Daoy (cell line): ENCODE data around the gene BMERB1. TPM values are rescaled to one million over a fixed set of nuclear protein-coding genes. Genes with fewer than 3 reads are reported as not detected.
A peak's percentile ranks its signal among the peaks of the same experiment; 100 is the strongest.
"Not testable (repeated sequence)": the region's sequence is repeated elsewhere in the genome, so short reads cannot be mapped to it uniquely, and the experiment has no call there.

Experiments used
- DNase-seq: peaks from one replicate; pipeline ENCODE4 v3.0.0-alpha.2; 2015; ENCODE audit warnings: low read depth
- total RNA-seq: library from RNA; depleted of rRNA; stranded (reverse); fragments of >200 nt; shearing (Covaris generic); gene quantifications from 2 replicates; pipeline ENCODE4 v1.2.3, GENCODE V29; 2014; rRNA removed

BMERB1 gene
- total RNA-seq, result 56.1 and 64.1 TPM in 2 replicates

DNA sequence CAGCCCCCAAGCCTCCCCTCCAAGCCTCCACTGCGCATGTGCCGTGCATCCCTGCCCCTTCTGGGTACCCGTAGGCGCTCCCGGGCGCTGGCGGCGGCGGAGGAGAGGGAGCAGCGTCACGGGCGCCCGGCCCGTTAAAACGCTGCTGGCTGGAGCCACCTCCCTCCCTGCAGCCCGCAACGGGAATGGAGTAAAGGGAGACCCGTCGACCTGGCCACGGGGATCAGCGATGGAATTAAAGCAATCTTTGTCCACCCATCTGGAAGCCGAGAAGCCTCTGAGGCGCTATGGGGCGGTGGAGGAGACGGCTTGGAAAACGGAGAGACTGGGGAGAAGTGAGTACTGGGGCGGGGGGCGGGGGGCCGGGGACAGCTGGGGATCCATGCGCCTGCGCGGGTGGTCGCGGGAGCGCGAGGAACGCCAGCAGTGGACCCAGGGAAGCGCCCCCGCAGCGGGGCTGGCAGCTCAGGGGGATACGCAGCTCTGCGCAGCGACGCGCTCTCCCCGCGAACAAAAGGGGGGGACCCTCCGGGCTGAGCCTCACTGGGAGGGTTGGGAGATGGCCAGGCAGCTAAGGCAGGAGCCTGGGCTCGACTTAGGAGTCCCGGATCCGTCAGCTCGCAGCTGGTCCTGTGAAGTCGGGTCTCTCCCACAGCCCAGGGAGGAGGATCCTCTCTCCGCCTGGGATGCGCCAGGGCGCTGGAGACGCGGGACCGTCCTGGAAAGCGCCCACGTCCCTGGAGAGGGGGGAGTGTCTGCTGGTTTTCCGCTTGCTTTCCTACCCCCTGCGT lies at the start of gene BMERB1:
Gene BMERB1, plus strand, starts transcription at position 164 of the 791 bp plus-strand sequence. Its CDS starts 66 bp downstream, at position 230.
- peak; percentile 86 for DNase-seq

DNA sequence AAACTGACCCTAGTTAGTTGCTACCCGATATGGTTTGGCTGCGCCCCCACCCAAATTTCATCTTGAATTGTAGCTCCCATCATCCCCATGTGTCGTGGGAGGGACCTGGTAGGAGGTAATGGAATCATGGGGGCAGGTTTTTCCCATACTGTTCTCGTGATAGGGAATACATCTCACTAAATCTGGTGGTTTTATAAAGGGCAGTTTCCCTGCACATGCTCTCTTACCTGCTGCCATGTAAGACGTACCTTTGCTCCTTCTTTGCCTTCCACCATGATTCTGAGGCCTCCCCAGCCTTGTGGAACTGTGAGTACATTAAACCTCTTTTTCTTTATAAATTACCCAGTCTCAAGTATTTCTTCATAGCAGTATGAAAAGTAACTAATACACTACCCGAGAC lies 46.3 kb upstream of the BMERB1 start:
- not testable (repeated sequence) for DNase-seq

DNA sequence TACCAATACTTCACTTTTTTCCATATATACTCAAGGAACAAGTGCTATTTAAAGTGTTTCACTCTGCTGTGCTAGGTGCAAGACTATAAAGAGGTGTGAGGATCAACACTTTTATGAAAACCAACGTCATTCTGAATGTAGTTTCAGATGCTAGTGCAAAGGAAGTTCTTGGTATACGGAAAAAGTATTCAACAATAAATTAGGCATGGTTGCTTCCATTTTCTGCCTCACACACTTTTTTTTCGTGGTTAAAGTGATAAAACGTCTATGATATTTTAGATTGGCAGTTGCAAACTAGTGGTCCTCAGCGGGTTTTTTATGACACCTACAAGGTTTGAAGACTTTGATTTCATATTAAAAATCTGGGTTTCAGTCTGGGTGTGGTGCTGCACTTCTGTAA lies 44.5 kb upstream of the BMERB1 start:
- DNase-seq, result not testable (repeated sequence)

DNA sequence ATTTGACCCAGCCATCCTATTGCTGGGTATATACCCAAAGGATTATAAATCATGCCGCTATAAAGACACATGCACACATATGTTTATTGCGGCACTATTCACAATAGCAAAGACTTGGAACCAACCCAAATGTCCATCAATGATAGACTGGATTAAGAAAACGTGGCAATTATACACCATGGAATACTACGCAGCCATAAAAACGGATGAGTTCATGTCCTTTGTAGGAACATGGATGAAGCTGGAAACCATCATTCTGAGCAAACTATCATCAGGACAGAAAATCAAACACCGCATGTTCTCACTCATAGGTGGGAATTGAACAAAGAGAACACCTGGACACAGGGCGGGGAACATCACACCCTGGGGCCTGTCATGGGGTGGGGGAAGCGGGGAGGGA lies 41.4 kb upstream of the BMERB1 start:
- not testable (repeated sequence) for DNase-seq

DNA sequence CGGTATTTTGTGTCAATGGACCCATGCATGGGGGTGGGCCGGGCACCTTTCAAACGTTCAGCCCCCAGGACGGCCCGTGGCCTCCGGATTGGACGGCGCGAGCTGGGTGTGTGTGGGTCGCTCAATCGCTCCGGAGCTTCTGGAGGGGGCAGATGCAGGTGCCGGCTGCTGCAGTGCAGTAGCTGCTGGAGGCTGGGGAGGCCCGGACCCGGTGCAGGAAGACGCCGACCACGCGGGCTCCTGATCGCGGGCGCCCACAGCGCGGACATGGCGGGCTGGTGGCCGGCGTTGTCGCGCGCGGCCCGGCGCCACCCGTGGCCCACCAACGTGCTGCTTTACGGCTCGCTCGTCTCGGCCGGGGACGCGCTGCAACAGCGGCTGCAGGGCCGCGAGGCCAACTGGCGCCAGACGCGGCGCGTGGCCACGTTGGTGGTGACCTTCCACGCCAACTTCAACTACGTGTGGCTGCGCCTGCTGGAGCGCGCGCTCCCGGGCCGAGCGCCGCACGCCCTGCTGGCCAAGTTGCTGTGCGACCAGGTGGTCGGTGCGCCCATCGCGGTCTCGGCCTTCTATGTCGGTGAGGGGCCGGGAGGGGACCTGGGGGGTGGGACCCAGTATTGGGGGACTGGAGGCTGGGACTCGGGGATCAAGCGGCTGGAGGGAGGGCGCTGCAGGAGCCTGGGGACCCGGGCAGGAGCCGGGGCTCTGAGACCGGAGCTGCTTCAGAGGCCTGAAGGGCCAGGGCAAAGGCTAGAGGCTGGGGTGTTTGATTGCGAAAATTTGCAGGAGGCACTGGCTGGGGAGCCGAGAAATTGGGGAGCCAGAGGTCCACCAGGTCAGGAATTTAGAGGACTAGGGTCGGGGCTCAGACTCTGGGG lies 38.5 kb upstream of the BMERB1 start, which contains the start of gene MPV17L:
Gene MPV17L, plus strand, starts transcription at position 124 of the 878 bp plus-strand sequence. Its CDS starts 144 bp downstream, at position 268.
- DNase-seq, result peak; percentile 13

DNA sequence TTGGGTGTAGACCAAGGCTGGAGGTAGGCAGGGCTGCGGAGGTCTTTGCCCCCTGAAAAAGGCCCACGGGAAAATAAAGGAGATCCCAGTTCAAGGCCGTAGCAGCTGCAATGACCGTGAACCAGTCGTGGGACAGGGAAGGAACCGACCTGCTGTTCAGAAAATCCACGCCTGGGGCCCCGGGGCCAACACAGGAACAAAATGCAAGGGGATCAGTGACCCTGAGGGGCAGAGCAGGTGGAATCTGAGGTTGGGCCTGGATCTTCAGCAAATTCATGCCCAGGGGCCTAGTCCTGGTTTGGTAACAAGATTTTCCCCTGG lies 37.9 kb upstream of the BMERB1 start:
- DNase-seq, result not testable (repeated sequence)

DNA sequence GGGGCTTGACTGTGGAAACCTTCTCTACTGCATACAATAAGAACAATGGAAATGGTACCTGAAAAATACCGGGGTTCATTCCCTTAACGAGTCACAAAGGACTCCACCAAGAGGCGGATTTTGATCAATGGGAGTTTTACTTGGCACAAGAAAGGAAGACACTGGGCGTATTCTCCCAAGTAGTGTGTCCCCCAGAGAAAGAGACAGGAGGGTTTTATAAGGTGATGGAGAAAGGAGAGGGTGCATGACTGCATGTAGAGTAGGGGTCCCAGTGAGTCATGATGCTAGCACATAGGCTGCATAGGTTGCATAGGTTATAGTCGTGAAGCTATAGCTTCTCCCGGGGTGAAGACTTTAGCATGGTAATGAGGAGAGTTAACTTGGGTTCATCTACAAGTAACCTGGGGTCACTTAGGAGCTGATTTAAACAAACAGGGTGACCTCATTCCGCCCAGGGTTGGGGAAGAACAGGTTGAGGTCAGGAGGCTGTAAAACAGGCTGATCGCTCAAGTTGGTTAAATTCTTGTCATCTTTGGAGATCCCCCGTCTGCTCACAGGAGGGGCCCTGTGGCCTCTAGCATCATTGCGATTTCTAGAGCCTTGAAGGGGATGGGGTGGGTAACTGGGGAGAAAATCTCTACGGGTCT lies 37.3 kb upstream of the BMERB1 start:
- no peak for DNase-seq

DNA sequence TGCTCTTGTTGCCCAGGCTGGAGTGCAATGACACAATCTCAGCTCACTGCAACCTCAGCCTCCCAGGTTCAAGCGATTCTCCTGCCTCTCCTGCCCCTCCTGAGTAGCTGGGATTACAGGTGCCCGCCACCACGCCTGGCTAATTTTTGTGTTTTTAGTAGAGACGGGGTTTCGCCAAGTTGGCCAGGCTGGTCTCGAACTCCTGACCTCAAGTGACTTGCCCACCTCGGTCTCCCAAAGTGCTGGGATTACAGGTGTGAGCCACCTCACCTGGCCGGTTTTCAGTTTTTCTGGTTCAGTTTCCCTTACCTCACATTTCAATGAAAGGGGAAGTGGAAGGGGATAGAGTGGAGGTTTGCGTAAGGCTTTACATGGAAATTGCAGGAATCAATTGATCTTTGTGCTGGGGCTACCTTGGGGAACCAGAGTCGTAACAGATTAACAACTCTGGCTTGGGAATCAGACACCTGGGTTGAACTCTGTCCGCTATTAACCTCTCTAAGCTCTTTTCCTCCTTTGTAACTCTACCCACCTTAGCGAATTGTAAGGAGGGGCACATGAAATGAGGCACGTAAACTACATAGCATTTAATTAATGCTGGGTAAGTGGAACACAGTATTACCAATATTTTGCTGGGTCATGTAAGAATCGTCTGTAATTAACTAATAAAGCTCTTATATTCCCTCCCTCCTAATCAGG lies 35.6 kb upstream of the BMERB1 start:
- DNase-seq, result no peak

DNA sequence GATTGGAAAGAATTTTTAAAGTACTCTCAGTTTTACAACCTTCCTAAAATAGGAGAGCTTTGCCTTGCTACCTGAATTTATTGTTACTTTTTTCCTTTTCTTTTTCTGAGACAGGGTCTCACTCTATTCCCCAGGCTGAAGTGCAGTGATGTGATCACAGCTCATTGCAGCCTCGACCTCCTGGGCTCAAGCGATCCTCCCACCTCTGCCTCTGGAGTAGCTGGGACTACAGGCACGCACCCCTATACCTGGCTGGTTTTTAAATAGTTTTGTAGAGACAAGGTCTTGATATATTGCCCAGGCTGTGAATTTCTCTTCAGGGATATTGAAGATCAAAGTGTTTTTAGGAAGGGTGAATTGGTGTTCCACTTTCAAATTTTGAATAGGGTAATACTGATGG lies 35.1 kb upstream of the BMERB1 start:
- no peak for DNase-seq

DNA sequence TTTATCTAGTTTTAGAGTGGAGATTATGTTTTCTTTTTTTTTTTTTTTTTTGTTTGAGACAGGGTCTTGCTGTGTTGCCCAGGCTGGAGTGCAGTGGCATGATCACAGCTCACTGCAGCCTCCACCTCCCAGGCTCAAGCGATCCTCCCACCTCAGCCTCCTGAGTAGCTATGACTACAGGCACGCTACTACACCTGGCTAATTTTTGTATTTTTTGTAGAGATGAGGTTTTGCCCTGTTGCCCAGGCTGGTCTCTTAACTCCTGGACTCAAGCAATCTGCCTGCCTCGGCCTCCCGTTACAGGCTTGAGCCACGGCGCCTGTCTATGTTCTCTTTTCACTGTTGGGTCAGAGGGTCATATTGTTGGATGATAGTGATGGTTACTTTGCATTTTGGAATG lies 34.1 kb upstream of the BMERB1 start:
- DNase-seq, result not testable (repeated sequence)

DNA sequence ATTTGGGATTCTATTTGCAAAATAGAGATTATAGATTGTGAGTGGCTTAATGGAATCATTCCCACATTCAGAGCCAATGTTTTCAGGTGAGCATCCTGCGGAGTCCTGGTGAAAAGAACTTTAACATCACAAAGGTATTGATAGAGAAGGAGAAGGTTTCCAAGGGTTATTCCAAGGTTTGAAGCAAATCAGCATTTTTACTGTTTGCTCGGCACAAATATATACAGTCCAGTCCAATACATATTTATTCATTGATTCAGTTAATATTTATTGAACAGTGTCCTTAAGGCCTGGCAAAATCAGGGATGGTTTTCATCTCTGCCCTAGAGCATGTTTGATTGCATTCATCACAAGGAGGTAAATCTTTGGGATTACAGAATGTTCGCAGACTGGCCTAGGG lies 32.4 kb upstream of the BMERB1 start:
- DNase-seq, result no peak

DNA sequence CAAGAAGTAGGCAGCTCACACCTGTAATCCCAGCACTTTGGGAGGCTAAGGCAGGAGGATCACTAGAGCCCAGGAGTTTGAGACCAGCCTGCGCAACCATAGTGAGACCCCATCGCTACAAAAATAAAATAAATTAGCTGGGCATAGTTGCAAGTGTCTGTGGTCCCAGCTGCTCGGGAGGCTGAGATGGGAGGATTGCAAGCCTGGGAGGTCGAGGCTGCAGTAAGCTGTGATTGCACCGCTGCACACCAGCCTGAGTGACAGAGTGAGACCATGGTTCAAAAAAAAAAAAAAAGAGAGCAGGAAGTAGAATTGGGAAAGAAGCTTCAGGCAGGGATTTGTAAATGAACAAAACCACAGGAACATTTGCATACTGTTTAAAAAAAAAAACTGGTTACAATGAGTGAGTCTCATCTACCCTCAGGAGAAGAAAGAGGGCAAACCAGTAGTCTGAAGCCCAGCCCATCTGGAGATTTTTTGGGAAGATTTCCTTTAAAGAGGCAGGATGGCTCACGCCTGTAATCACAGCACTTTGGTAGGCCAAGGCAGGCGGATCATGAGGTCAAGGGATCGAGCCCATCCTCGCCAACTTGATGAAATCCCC lies 30.9 kb upstream of the BMERB1 start:
- no peak for DNase-seq

DNA sequence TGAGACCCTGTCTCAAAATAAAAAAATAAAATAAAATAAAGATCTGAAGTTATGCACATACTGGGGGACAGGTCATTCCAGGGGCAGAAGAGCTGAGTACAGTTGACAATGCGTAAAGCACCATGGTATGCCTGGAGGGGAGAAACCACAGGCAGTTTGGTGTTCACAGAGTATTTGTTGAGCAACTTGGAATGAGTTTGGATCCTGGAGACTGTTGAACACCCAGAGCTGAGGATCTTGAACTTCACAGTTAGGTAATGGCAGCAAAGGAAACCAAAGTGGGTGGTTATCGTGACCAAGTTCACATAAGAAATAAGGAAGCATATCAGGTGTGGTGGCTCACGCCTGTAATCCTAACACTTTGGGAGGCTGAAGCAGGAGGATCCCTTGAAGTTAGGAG lies 30.3 kb upstream of the BMERB1 start:
- not testable (repeated sequence) for DNase-seq

DNA sequence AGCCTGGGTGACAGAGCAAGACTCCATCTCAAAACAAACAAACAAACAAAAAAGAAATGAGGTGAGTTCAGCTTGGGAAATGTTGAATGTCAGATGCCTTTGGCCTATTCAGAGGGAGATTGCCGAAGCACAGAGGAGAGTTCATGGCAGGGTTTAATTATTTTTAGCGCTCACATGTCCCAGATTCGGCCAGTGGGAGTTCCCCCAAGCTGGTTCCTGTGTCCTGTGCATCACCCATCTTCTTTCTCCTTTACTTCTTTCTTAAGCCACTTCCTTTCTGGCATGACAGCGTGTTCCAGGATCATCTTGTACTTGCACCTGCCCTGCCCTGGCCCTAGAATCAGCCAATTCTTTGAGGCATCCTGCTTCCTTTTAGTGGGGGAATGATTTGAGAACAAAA lies 29.6 kb upstream of the BMERB1 start:
- DNase-seq, result no peak

DNA sequence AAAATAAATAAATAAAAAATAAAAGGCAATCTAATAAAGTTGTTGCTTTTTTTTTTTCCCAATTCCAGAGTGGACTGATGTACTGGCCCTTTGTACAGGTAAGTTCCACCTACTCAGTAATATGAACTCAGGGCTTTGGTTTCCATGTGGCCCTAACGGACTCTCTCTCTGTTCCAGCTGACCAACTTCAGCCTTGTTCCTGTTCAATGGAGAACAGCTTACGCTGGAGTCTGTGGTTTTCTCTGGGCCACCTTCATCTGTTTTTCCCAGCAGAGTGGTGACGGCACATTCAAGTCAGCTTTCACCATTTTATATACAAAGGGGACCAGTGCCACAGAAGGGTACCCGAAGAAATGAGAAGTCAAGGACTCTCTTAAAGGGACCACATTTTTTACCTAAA lies 26.6 kb upstream of the BMERB1 start:
- DNase-seq, result not testable (repeated sequence)

DNA sequence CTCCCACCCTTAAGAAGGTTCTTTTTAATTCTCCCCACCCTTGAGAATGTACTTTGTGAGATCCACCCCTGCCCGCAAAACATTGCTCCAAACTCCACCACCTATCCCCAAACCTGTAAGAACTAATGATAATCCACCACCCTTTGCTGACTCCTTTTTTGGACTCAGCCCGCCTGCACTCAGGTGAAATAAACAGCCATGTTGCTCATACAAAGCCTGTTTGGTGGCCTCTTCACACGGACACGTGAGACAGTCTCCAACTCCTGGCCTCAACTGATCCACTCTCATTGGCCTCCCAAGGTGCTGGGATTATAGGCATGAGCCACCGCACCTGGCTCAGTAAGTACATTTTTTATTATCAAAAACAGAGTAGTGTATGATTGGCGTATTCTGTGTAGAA lies 24.9 kb upstream of the BMERB1 start:
- DNase-seq, result not testable (repeated sequence)

DNA sequence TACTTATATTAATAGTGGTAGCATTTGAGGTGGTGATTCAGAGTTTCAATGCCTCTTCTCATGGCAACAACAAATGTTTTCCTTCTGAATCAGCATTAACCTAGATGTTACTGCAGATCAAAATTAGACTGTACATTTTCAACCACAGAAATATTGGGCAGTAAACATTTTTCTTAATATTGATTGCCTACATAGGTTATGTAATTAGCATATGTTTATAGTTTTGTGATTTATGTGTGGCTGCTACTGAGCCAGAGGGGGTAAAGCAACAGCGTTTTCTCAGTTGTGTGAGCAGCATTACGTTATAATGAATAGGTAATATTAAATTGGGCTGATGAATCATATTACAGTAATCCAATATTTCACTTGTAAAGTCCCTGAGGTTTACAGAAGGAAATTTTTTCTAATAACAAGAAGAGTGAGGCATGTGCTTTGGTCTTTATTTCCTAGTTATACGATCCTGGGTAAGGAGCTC lies 18.8 kb upstream of the BMERB1 start:
- no peak for DNase-seq

DNA sequence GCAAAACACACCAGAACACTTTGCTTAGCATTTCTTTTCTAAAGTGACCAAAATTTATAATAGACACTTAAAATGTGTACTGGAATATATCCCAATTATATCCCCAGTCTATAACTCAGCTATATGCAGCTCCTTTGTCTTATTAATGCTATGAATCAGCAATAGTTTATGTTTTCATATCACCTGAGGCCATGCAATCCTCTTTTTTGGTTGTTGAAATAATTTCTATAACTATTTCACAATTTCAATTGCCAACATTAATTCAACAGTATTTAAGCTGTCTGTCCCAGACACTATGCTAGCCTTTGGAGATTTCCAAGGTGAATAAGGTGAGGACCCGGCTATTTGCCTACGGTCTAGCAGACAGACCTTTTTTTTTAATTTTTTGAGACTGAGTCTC lies 17.2 kb upstream of the BMERB1 start:
- no peak for DNase-seq

DNA sequence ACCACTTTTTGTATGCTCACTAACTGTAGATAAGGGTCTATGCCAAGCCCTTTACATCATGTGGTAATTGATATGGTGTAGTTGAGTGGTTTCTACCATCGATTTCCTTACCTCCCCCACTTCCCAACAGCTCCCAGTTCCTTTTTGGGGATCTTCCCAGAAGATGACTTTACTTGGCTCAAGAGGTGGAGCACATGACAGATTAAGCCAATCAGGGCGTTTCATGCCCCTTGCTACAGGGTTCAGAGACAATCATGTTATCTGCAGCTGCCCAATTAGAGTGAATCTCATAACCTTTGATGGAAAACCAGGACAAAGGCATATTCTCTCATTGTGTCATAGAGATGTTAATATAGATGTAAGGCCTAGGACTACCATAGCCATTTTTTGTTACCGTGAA lies 16.2 kb upstream of the BMERB1 start:
- DNase-seq, result no peak

DNA sequence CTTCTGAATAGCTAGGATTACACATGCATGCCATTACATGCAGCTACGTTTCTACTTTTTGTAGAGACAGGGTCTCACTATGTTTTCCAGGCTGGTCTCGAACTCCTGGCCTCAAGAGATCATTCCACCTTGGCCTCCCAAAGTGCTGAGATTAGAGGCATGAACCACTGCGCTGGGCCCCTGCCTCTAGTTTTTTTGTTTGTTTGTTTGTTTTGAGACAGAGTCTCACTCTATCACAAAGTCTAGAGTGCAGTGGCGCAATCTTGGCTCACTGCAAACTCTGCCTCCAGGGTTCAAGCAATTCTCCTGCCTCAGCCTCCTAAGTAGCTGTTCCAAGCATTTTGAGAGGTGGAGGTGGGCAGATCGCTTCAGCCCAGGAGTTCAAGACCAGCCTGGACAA lies 12.7 kb upstream of the BMERB1 start:
- not testable (repeated sequence) for DNase-seq

DNA sequence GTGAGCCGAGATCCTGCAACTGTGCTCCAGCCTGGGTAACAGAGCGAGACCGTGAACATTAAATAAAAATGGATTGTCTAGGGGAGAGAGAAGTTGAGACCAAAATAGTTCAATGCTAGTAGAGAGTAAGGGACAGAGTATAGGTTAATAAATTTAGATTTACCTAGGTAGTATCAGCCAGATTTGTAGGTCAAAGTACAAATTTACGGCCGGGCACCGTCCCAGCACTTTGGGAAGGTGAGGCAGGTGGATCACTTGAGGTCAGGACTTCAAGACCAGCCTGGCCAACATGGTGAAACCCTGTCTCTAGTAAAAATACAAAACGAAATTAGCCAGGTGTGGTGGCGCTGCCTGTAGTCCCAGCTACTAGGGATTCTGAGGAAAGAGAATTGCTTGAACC lies 12.2 kb upstream of the BMERB1 start:
- no peak for DNase-seq
